A172 (cell line): ENCODE data around the gene OR12D3. TPM values are rescaled to one million over a fixed set of nuclear protein-coding genes. Genes with fewer than 3 reads are reported as not detected.
"Not testable (repeated sequence)": the region's sequence is repeated elsewhere in the genome, so short reads cannot be mapped to it uniquely, and the experiment has no call there.

Experiments
- DNase-seq: peaks from one replicate; pipeline ENCODE4 v3.0.0-alpha.2; 2015; ENCODE audit warnings: low spot score
- total RNA-seq: library from RNA; depleted of rRNA; stranded (reverse); fragments of >200 nt; shearing (Covaris generic); gene quantifications from 2 replicates; pipeline ENCODE4 v1.2.3, GENCODE V29; 2014; rRNA removed

OR12D3 gene
- not detected in 2 replicates for total RNA-seq

GRCh38 chr6:29375191-29375590, at the start of gene OR12D3:
Gene OR12D3 (minus strand): TSS chr6:29375291. CDS start chr6:29375287, 4 bp downstream.
- no peak for DNase-seq

- no peak for DNase-seq
These were observed 49.5 kb upstream of the OR12D3 start for GRCh38 chr6:29424575-29424974.

- no peak for DNase-seq
These were observed 49.1 kb upstream of the OR12D3 start for GRCh38 chr6:29424168-29424567.

GRCh38 chr6:29419516-29419915, 44.4 kb upstream of the OR12D3 start:
- peak; percentile 11 for DNase-seq

GRCh38 chr6:29414588-29414987, 39.5 kb upstream of the OR12D3 start, which contains the start of gene OR12D1:
Gene OR12D1 (plus strand): TSS chr6:29414928.
- DNase-seq = peak; percentile 24

- DNase-seq = no peak
These were observed 28.7 kb upstream of the OR12D3 start for GRCh38 chr6:29403801-29404200.

- DNase-seq = no peak
These were observed 24.4 kb upstream of the OR12D3 start for GRCh38 chr6:29399525-29399924.

- no peak for DNase-seq
These were observed 20.2 kb upstream of the OR12D3 start, which contains the start of gene OR12D2 for GRCh38 chr6:29395331-29395730. Gene OR12D2 (plus strand): TSS chr6:29395631. CDS start chr6:29396700, 1,069 bp downstream.

- no peak for DNase-seq
These were observed 13.4 kb upstream of the OR12D3 start for GRCh38 chr6:29388533-29388932.

GRCh38 chr6:29376003-29376402, 912 bp upstream of the OR12D3 start:
- peak; percentile 2 for DNase-seq

GRCh38 chr6:29368765-29369164, 6.3 kb downstream of the OR12D3 start, which contains the start of gene OR5V1:
Gene OR5V1 (minus strand): TSS chr6:29368865. CDS start chr6:29356195, 12,670 bp downstream.
- DNase-seq = no peak

GRCh38 chr6:29355603-29356002, 19.5 kb downstream of the OR12D3 start:
- DNase-seq = no peak

- DNase-seq = no peak
These were observed 20.1 kb downstream of the OR12D3 start for GRCh38 chr6:29354980-29355379.

GRCh38 chr6:29349348-29349747, 25.7 kb downstream of the OR12D3 start:
- DNase-seq = not testable (repeated sequence)

GRCh38 chr6:29345380-29345779, 29.7 kb downstream of the OR12D3 start:
- no peak for DNase-seq

- no peak for DNase-seq
These were observed 38.8 kb downstream of the OR12D3 start for GRCh38 chr6:29336269-29336668.

GRCh38 chr6:29332676-29333075, 42.4 kb downstream of the OR12D3 start:
- no peak for DNase-seq

GRCh38 chr6:29325777-29326176, 49.3 kb downstream of the OR12D3 start:
- no peak for DNase-seq

Other genes starting within 250 kb of the OR12D3 start
- gene OR2J2, start 204.4 kb downstream of the OR12D3 start, total RNA-seq = not detected in 2 replicates
- gene OR14J1, start 73.6 kb downstream of the OR12D3 start, total RNA-seq = not detected in 2 replicates
- gene OR5V1, start 6.4 kb downstream of the OR12D3 start, total RNA-seq = not detected in 2 replicates
- gene OR12D2, start 20.3 kb upstream of the OR12D3 start, total RNA-seq = not detected in 2 replicates
- not detected in 2 replicates for gene OR12D1, start 39.6 kb upstream of the OR12D3 start, total RNA-seq
- not detected in 2 replicates for gene OR10C1, start 64.0 kb upstream of the OR12D3 start, total RNA-seq
- not detected in 2 replicates for gene OR11A1, start 81.8 kb upstream of the OR12D3 start, total RNA-seq
- gene OR2H1, start 81.9 kb upstream of the OR12D3 start, total RNA-seq = not detected in 2 replicates
- gene MAS1L, start 112.7 kb upstream of the OR12D3 start, total RNA-seq = not detected in 2 replicates
- not detected in 2 replicates for gene UBD, start 184.4 kb upstream of the OR12D3 start, total RNA-seq
- gene OR2H2, start 209.8 kb upstream of the OR12D3 start, total RNA-seq = not detected in 2 replicates